Measurements from ENCODE around the gene TOX3.

The TOX3 gene

DNA sequence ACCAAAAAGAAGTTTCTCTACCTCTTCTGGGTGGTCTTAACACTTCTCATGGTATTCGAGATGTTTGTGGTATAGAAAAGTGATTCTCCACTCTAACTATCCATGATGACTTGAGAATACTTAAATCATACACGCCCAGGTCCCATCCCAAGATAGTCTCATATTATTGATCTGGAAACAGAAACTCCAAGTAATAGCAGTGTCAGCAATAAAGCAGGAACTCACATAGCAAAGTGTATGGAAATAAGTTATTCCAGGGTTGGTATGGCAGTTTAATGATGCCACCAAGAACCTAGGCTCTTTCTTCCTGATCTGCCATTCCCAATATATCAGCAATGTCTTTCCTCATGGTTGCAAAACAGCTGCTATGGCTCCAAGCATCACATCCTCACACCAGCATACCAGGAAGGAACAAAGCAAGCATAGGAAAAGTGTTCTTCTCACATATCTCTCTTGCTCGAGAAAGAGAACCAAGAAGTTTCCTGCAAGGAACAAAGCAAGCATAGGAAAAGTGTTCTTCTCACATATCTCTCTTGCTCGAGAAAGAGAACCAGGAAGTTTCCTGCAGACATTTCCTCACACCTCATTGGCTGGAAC lies 23.6 kb upstream of the TOX3 start:
- ATAC-seq, result no peak
- Mint-ChIP-seq H3K9me3 (peaks cover 11% of the 10 kb centered on the region), H3K4me3 (no peak overlapping the region), H3K27ac (no peak overlapping the region), H3K27me3 (no peaks in the 10 kb centered on the region), H3K4me1 (no peaks in the 10 kb centered on the region), H3K36me3 (no peaks in the 10 kb centered on the region)

DNA sequence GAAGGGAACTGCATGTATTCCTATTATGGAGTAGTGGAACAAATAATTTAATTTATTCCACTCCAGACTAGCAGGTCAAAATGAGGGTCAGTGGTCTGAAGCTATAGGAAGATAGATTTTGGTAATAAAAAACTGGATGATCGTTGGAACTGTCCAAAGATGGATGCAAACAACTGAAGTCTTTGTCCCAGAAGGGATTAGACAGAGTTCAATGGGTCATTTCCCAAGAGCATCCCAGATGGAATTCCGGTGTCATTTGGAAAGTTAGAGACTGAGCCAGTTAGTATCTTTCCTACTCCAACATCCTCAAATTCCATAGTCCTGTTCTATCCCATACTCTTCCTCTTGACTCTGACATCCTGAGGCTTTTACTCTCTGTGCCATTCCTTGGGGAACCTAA lies 22.8 kb upstream of the TOX3 start:
- Mint-ChIP-seq H3K4me1 (no peaks in the 10 kb centered on the region), H3K27me3 (no peaks in the 10 kb centered on the region), H3K4me3 (no peak overlapping the region), H3K27ac (no peak overlapping the region), H3K36me3 (no peaks in the 10 kb centered on the region), H3K9me3 (peaks cover 11% of the 10 kb centered on the region)
- no peak for ATAC-seq

DNA sequence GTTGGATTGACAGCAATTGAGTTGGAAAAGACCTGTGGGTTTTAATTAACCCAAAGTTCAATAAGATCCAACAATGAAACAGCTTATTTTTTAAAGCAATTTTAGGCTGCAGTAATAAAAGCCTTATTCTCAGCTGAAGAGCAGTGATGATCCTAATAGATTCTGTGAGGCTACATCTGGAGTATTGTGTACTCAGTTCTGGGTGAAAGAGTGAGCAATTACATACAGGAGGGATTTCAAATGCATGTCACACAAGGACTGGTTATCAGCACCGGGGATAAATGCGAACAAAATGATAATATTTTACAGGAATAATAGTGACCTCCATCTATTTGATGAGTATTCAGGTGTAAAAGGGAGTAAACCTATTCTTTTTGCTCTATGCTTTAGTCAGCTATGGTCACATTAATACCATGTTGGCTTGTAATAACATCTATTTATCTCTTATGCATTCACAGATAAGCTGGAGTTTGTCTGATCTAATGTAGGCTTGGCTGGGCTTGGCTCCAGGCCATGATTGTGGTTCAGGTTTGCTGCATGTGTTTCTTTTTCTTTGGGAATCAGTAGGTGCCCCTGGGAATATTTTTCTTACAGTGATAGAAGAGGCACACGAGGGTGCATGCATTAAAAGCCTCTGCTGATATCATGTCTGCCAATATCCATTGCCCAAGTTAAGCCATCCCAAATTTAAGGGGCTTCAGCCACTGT lies 22.2 kb upstream of the TOX3 start:
- Mint-ChIP-seq H3K4me1 (no peaks in the 10 kb centered on the region), H3K36me3 (no peaks in the 10 kb centered on the region), H3K4me3 (no peak overlapping the region), H3K27me3 (no peaks in the 10 kb centered on the region), H3K27ac (no peak overlapping the region), H3K9me3 (peaks cover 11% of the 10 kb centered on the region)
- ATAC-seq, result no peak

DNA sequence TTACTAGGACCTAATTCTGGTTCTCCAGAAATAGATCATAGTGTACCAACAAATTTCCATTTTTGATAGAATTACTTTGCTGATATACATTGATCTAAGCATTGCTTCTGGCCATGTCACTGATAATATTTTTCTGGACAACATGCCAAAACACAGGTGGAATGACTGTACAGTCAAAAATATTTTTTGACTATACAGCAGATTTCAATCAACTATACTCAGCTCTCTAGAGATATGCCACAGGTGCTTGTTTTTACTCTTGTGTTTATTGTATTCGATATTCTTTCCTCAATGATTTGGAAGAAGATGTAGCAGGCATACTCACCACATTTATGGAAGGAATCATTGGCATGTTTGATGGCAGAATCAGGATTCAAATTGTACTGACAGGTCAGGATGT lies 21.6 kb upstream of the TOX3 start:
- Mint-ChIP-seq H3K4me3 (no peak overlapping the region), H3K27ac (no peak overlapping the region), H3K4me1 (no peaks in the 10 kb centered on the region), H3K36me3 (no peaks in the 10 kb centered on the region), H3K27me3 (no peaks in the 10 kb centered on the region), H3K9me3 (peaks cover 11% of the 10 kb centered on the region)
- ATAC-seq, result no peak

DNA sequence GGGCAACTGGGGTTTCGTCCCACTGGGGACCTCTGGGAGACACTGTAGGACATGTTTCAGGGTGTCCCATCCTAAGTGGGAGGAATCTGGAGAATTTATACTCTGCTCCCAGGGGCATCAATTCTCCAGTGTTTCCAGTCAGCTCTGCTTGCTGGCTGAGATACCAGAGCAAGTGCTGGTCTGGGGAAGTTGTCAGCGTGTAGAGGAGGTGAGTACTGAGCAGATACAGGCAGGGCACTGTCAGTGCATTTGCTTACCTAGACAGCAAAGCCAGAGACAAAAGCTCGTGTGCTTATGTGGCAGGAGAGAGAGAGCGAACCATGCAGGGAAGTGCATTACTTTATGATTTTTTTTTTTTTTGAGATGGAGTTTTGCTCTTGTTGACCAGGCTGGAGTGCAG lies 20.2 kb upstream of the TOX3 start:
- no peak for ATAC-seq
- H3K9me3 Mint-ChIP-seq, result peaks cover 11% of the 10 kb centered on the region
- H3K27me3 Mint-ChIP-seq, result no peaks in the 10 kb centered on the region
- H3K36me3 Mint-ChIP-seq, result no peaks in the 10 kb centered on the region
- no peak overlapping the region for H3K27ac Mint-ChIP-seq
- H3K4me3 Mint-ChIP-seq, result no peak overlapping the region
- no peaks in the 10 kb centered on the region for H3K4me1 Mint-ChIP-seq

DNA sequence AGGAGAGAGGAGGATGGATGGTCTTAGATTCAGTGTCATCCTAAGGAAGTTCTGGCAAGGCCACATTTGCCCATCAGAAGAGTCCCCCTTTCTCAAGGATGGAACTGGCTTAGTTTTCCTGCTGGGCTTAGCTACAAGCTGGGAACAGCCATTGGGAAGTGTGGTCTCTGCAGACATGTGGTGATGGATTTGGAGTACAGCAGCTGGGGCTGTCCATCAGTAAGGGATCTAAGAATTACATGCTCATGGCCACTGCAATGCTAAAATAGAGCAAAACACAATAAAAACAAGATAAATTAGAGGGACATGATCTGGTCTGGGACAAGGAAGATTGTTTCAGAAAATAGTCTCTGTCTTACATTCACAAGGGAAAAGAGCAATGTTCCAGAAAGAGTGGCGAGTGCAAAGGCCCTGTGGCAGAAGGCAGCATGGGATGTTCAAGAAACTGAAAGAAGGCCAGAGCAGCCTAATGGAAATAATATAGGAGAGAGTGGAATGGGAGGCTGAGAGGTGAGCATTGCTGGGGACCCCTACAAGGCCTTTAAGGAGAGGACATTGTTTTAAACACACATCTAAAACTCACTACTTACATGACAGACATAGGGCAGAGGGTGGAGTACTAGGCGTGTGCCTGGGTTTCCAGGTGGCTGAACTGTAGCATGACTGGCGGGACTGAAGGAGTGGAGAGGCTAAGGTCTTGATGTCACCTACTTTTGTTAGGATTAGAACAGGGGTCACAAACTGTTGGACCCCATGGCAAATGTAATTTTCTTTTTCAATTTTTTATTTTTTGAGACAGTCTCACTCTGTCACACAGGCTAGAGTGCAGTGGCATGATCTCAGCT lies 17.0 kb upstream of the TOX3 start:
- no peak overlapping the region for H3K4me3 Mint-ChIP-seq
- ATAC-seq, result no peak
- H3K36me3 Mint-ChIP-seq, result no peaks in the 10 kb centered on the region
- no peak overlapping the region for H3K27ac Mint-ChIP-seq
- H3K9me3 Mint-ChIP-seq, result peaks cover 2% of the 10 kb centered on the region
- H3K27me3 Mint-ChIP-seq, result peaks cover 8% of the 10 kb centered on the region
- H3K4me1 Mint-ChIP-seq, result no peaks in the 10 kb centered on the region

DNA sequence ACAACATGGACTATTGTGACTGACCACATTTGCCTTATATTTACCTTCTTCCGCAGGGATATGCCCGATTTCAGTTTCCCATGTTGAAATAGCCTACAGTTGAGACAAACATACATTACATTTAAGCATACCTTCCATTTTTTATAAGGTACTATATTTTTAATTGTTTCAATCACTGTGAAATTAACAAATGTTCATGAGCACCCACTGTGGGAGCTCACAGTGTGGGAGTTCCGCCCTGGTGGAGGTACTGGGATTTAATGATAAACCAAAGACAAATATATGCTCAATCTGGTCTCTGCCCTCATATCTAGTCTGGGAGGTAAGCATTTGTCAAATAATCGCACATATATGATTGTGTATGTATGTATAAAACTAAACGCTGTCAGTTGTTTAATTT lies 15.8 kb upstream of the TOX3 start:
- H3K4me3 Mint-ChIP-seq, result no peak overlapping the region
- no peaks in the 10 kb centered on the region for H3K4me1 Mint-ChIP-seq
- ATAC-seq, result no peak
- no peak overlapping the region for H3K27ac Mint-ChIP-seq
- H3K9me3 Mint-ChIP-seq, result peaks cover 2% of the 10 kb centered on the region
- H3K36me3 Mint-ChIP-seq, result no peaks in the 10 kb centered on the region
- H3K27me3 Mint-ChIP-seq, result peaks cover 8% of the 10 kb centered on the region

DNA sequence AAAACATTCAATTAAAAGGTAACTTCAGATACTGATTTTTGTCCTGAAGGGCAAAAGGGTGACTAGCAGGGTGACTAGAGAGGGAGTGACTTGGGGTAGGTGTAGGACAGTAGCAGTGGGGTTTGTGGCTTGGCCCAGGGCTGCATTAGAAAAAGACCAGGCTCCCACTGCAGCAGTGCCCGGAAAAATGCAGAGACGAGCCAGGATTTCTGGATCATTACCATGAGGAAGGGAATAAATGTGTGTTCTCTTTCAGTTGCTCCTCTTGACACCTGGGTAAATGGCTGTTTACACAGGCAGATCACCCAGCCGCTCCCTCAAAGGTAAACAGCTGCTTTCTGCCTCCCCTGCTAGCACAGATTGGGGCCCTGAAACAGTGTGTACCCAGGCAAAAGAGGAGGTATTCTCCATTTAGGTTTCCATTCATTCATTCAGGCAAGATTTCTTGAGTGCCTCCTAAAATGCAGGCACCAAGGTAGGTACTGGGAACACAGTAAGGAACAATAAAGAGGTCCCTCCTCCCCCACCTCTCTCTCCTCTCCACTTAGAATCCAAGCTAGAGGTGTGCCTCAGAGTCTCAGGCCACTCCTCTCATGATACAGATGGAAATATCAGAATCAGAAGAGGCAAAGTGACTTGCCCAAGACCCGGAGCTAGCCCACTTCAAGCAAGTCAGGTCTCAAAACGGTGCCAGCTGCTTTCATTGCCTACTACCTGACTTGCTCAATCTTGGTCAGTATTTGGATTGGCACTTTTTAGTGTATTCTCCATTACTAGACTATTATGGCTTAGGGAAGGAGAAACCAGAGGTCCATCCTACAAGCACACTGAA lies 15.2 kb upstream of the TOX3 start:
- Mint-ChIP-seq H3K36me3 (no peaks in the 10 kb centered on the region), H3K27me3 (peaks cover 8% of the 10 kb centered on the region)

DNA sequence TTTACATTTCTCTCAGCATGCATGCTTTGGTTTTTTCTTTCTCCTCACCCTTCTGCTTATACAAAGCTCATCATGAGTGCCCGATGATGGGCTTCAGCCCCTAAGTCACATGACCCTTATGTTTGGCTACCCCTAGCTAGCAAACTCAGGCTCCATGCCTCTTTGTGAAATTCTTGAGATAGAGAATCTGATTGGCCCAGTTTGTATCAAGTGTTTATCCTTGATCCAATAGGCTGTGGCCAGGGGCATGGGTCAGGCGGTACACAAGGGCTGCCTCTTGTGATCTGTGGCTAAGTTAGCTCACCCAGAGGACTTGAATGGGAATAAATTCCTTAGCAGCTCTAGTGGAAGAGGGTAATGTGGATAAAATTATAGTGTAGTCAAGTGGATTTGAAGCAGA lies 11.5 kb upstream of the TOX3 start:
- peaks cover 8% of the 10 kb centered on the region for H3K27me3 Mint-ChIP-seq
- ATAC-seq, result no peak
- H3K4me3 Mint-ChIP-seq, result no peak overlapping the region
- H3K9me3 Mint-ChIP-seq, result peaks cover 5% of the 10 kb centered on the region
- H3K4me1 Mint-ChIP-seq, result no peaks in the 10 kb centered on the region
- H3K27ac Mint-ChIP-seq, result no peak overlapping the region
- no peaks in the 10 kb centered on the region for H3K36me3 Mint-ChIP-seq

More for the DNA sequence above, 15.2 kb upstream of the TOX3 start:
- H3K27ac Mint-ChIP-seq, result no peak overlapping the region
- H3K4me1 Mint-ChIP-seq, result no peaks in the 10 kb centered on the region
- H3K4me3 Mint-ChIP-seq, result no peak overlapping the region
- H3K9me3 Mint-ChIP-seq, result peaks cover 2% of the 10 kb centered on the region
- no peak for ATAC-seq

DNA sequence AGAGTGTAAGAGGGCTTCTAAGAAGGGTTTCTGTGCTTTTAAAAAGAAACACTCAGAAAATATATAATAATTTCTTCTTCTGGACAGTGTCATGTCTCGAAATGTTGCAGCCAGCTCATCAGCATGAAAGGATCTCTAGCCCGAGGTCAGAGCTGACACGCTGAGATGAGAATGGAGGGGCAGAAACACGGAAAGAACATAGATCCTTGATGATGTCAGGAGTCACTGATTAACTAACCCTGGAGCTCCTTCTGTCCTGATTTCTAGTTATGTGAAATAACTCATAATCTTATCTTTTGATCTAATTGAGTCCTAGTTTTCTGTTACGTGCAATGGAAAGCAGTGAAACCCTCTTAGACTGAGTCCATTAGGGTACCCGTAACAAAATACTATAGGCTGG lies 10.3 kb upstream of the TOX3 start:
- Mint-ChIP-seq H3K4me1 (no peaks in the 10 kb centered on the region), H3K36me3 (no peaks in the 10 kb centered on the region), H3K27me3 (peaks cover 8% of the 10 kb centered on the region), H3K27ac (no peak overlapping the region), H3K4me3 (no peak overlapping the region), H3K9me3 (peaks cover 5% of the 10 kb centered on the region)
- ATAC-seq, result no peak

DNA sequence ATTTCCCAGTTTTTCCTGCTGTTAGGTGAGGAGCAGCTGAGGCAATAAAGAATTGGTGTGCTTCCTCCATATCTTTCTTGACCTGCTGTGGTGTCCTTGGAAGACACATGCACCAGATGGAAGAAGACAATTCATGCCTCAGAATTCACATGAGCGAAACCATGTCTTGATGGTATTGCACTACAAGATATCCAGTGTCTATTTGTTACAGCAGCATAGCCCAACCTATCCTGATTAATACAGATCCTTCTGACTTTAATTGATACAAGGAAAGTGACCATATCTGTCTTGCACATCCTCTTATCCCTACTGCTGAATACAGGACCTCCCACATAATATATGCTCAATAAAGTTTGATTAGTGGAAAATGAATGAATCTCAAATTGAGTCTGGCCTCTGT lies 9.1 kb upstream of the TOX3 start:
- Mint-ChIP-seq H3K4me3 (no peak overlapping the region), H3K27ac (no peak overlapping the region), H3K9me3 (peaks cover 5% of the 10 kb centered on the region), H3K27me3 (peaks cover 2% of the 10 kb centered on the region), H3K4me1 (no peaks in the 10 kb centered on the region), H3K36me3 (no peaks in the 10 kb centered on the region)
- no peak for ATAC-seq

DNA sequence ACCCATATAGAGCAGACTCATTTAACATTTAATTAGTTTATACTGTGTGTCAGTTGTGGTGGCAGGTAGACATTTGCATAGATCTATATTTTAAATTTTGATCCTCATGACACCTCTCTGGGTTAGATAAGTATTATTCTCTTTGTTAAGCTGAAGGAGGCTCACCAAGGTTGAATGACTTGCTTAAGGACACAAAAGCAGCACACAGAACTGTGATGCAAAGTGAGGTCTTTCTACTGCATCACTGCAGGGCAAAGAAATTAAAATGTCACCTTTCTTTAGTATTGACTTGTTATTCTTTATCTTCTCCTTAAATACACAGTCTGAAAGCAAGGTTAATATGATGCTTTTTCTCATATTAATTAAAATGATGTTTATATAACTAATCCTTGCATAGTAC lies 8.6 kb upstream of the TOX3 start:
- Mint-ChIP-seq H3K27me3 (no peaks in the 10 kb centered on the region), H3K4me1 (no peaks in the 10 kb centered on the region), H3K4me3 (no peak overlapping the region), H3K9me3 (peaks cover 5% of the 10 kb centered on the region), H3K36me3 (no peaks in the 10 kb centered on the region), H3K27ac (no peak overlapping the region)
- no peak for ATAC-seq

DNA sequence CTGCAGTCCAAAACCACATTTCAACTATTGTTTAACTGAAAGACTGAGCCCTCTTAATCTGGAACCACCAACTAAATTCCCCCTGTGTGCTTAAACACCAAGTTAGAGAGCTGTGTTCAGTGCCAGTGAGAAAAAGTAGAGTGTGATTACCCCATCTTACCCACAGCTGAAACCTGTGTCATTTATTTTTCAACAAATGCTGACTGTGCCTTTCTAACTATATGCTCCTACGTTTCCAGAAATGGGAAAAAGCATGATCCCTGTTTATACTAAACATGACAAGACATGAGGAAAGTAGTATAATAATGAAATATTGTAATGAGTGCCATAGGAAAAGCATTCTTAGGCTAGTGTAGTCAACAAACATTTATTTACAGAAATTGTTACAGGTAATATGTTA lies 7.4 kb upstream of the TOX3 start:
- no peak overlapping the region for H3K4me3 Mint-ChIP-seq
- no peaks in the 10 kb centered on the region for H3K36me3 Mint-ChIP-seq
- peaks cover 5% of the 10 kb centered on the region for H3K9me3 Mint-ChIP-seq
- no peak overlapping the region for H3K27ac Mint-ChIP-seq
- no peak for ATAC-seq
- H3K27me3 Mint-ChIP-seq, result peaks cover 8% of the 10 kb centered on the region
- no peaks in the 10 kb centered on the region for H3K4me1 Mint-ChIP-seq

DNA sequence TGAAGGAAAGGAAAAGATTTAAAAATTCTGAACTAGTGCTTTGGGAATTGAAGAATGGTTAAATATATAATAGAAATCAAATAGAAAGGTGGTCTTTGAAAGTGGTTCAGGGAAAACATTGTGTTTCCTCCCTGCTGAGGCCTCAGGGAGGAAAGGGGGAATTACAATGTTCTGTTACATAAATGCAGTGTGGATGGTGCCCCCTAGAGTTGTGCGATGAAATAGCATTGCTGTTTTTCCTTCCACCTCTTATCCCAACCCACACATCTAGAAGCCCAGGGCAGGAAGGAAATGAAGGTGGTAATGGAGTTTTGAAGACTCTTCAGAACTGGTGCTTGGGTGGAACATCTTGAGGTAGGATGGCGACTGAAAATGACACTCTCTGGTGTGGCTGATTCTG lies 6.4 kb upstream of the TOX3 start:
- Mint-ChIP-seq H3K27me3 (peaks cover 17% of the 10 kb centered on the region), H3K27ac (no peak overlapping the region), H3K4me3 (no peak overlapping the region), H3K36me3 (no peaks in the 10 kb centered on the region), H3K4me1 (no peaks in the 10 kb centered on the region), H3K9me3 (peaks cover 5% of the 10 kb centered on the region)
- no peak for ATAC-seq

DNA sequence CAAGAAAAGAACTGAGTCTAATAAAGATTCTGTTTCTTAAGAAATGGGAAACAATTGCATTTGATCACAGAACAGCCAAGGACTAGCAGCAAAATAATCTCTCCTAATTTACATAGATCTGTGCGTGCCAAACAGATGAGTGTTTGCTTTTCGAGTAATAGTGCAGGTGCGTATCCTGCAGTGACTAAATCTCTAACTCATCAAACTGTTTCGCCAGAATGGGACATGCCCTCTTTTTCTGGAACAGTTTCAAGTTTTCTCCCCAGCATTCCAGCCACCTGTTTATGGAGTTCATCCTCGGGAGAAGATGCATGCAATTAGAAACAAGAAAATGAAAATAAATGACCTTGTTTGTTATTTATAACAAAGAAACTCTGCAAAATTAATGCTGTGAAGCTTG lies 5.7 kb upstream of the TOX3 start:
- no peaks in the 10 kb centered on the region for H3K36me3 Mint-ChIP-seq
- H3K27me3 Mint-ChIP-seq, result peaks cover 24% of the 10 kb centered on the region
- H3K4me3 Mint-ChIP-seq, result no peak overlapping the region
- no peak overlapping the region for H3K27ac Mint-ChIP-seq
- peaks cover 2% of the 10 kb centered on the region for H3K4me1 Mint-ChIP-seq
- peaks cover 5% of the 10 kb centered on the region for H3K9me3 Mint-ChIP-seq
- ATAC-seq, result no peak

Measured in stimulated activated memory B cell treated with anti-CD40 and anti-IgM and Interleukin-4, amounts not matched to agents 10 μg/mL and 1 μg/mL and 100 μg/mL, for 72 hours (primary cell).